ENCODE results near the gene ANKUB1. TPM values are rescaled to one million over a fixed set of nuclear protein-coding genes. Genes with fewer than 3 reads are reported as not detected.
"Not testable (repeated sequence)": the region's sequence is repeated elsewhere in the genome, so short reads cannot be mapped to it uniquely, and the experiment has no call there.

ANKUB1 gene
- not detected for total RNA-seq
- long read RNA-seq = 0 reads

GRCh38 chr3:149792452-149793270, at the start of gene ANKUB1:
ANKUB1 (minus strand) TSS chr3:149792554; CDS start chr3:149792366, 188 bp downstream.
- intact Hi-C loops (cut with DNase I) = no loop called here
- no peaks in the 10 kb centered on the region for H3K4me1 ChIP-seq
- no peaks in the 10 kb centered on the region for H3K9me3 ChIP-seq
- DNase-seq = no peak
- no peak for ATAC-seq
- TF ChIP-seq POLR2A (IDR thresholded peaks at IDR 0.05) (no peak), CTCF (IDR thresholded peaks at IDR 0.05) (no peak)
- H3K27me3 ChIP-seq = no peaks in the 10 kb centered on the region
- H3K36me3 ChIP-seq = no peaks in the 10 kb centered on the region
- 97% methylated on average over 4 of the region's 4 CpGs for WGBS (ENCODE audit: insufficient coverage, low coverage, low lambda C conversion rate, missing lambda C conversion rate)
- H3K27ac ChIP-seq = no peak within 1 kb of the TSS
- no peak within 1 kb of the TSS for H3K4me3 ChIP-seq

- H3K27me3 ChIP-seq = no peaks in the 10 kb centered on the region
- no peak overlapping the region for H3K4me3 ChIP-seq
- ATAC-seq (no peak), DNase-seq (no peak)
- H3K36me3 ChIP-seq = no peaks in the 10 kb centered on the region
- H3K27ac ChIP-seq = no peak overlapping the region
- H3K4me1 ChIP-seq = peaks cover 0 to 36% (median 12%) of the 10 kb centered on the region in 4 donors
- TF ChIP-seq CTCF (IDR thresholded peaks at IDR 0.05) = no peak
- no peak for TF ChIP-seq POLR2A (IDR thresholded peaks at IDR 0.05)
- 83% methylated on average over 3 of the region's 3 CpGs for WGBS (ENCODE audit: insufficient coverage, low coverage, low lambda C conversion rate, missing lambda C conversion rate)
- intact Hi-C loops (cut with DNase I) = no loop called here
- H3K9me3 ChIP-seq = no peaks in the 10 kb centered on the region
Measured at GRCh38 chr3:149839896-149840295, 47.5 kb upstream of the ANKUB1 start.

GRCh38 chr3:149839469-149839868, 47.1 kb upstream of the ANKUB1 start:
- 93% methylated on average over 3 of the region's 3 CpGs for WGBS (ENCODE audit: insufficient coverage, low coverage, low lambda C conversion rate, missing lambda C conversion rate)
- H3K27ac ChIP-seq; H3K4me3 ChIP-seq; H3K27me3 ChIP-seq; intact Hi-C loops (cut with DNase I); DNase-seq; H3K9me3 ChIP-seq; H3K36me3 ChIP-seq; ATAC-seq: not testable (repeated sequence)
- peaks cover 0 to 32% (median 9%) of the 10 kb centered on the region in 4 donors for H3K4me1 ChIP-seq

- H3K36me3 ChIP-seq; intact Hi-C loops (cut with DNase I); ATAC-seq; DNase-seq; H3K27ac ChIP-seq; H3K4me3 ChIP-seq; H3K27me3 ChIP-seq; H3K9me3 ChIP-seq: not testable (repeated sequence)
- peaks cover 0 to 22% (median 5%) of the 10 kb centered on the region in 4 donors for H3K4me1 ChIP-seq
- WGBS (ENCODE audit: insufficient coverage, low coverage, low lambda C conversion rate, missing lambda C conversion rate) = 80% methylated on average over 1 of the region's 3 CpGs
Measured at GRCh38 chr3:149838491-149838890, 46.1 kb upstream of the ANKUB1 start.

- TF ChIP-seq CTCF (IDR thresholded peaks at IDR 0.05) (no peak), POLR2A (IDR thresholded peaks at IDR 0.05) (no peak)
- Histone ChIP-seq H3K9me3 (peaks cover 0 to 6% (median 2%) of the 10 kb centered on the region in 4 donors), H3K27me3 (no peaks in the 10 kb centered on the region), H3K36me3 (no peaks in the 10 kb centered on the region), H3K4me1 (no peaks in the 10 kb centered on the region), H3K27ac (no peak overlapping the region), H3K4me3 (no peak overlapping the region)
- ATAC-seq = no peak
- DNase-seq = no peak
- WGBS (ENCODE audit: insufficient coverage, low coverage, low lambda C conversion rate, missing lambda C conversion rate) = 100% methylated on average over 2 of the region's 2 CpGs
- intact Hi-C loops (cut with DNase I) = no loop called here
Measured at GRCh38 chr3:149833241-149833640, 40.9 kb upstream of the ANKUB1 start.

Data from right lobe of liver (tissue), 6 donors.